GM20000 (cell line): ENCODE results near the gene GSG1L.

Source experiments
- DNase-seq: peaks from one replicate; pipeline ENCODE4 v3.0.0; 2012; ENCODE audit warnings: low spot score
- TF ChIP-seq, protein P1 (sequence below): IDR thresholded peaks from 2 replicates; pipeline ENCODE4 v1.5.1; 2012; ENCODE audit warnings: mild to moderate bottlenecking, control low read depth; ENCODE audit errors: extremely low read depth, missing control alignments

GSG1L gene

DNA sequence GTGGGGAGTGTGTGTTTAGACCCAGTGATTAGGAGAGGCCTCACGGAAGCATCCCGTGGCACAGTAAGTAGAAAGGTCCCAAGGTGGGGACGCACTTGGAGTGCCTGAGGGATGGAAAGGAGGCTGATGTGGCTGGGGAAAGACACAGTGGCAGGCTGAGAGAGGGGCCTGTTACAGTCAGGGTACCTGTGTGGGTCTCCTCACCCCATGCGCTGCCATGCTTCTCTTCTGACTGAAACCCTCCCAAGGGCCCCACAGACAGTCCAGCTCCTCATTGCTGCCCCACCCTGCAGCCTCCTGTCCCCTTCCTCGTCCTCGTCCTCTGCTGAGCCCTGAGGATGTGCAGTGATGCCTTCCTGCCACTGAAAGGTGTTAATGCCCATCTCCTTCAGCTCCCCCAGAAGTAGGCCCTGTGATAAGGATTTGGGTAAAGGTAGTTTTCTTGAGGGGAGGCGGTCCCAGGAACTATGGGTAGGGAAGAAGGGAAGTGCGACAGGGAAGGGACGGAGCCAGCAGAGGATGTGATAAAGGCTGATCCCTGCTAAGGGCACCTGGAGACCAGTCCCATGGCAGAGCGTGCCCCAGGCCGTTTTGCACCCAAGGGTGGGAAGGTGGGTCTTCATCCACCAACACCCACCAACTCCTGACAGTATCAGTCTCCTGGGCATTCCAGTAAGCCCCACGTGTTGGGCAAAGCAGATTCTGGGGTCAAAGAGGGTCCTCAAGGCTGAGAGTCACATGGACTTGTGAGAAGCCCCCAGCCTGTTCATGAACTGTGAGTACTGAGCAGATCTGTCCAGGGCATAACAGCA, 237.2 kb downstream of the GSG1L start:
- no peak for DNase-seq
- TF ChIP-seq, protein P1, sequence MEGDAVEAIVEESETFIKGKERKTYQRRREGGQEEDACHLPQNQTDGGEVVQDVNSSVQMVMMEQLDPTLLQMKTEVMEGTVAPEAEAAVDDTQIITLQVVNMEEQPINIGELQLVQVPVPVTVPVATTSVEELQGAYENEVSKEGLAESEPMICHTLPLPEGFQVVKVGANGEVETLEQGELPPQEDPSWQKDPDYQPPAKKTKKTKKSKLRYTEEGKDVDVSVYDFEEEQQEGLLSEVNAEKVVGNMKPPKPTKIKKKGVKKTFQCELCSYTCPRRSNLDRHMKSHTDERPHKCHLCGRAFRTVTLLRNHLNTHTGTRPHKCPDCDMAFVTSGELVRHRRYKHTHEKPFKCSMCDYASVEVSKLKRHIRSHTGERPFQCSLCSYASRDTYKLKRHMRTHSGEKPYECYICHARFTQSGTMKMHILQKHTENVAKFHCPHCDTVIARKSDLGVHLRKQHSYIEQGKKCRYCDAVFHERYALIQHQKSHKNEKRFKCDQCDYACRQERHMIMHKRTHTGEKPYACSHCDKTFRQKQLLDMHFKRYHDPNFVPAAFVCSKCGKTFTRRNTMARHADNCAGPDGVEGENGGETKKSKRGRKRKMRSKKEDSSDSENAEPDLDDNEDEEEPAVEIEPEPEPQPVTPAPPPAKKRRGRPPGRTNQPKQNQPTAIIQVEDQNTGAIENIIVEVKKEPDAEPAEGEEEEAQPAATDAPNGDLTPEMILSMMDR, result no peak

DNA sequence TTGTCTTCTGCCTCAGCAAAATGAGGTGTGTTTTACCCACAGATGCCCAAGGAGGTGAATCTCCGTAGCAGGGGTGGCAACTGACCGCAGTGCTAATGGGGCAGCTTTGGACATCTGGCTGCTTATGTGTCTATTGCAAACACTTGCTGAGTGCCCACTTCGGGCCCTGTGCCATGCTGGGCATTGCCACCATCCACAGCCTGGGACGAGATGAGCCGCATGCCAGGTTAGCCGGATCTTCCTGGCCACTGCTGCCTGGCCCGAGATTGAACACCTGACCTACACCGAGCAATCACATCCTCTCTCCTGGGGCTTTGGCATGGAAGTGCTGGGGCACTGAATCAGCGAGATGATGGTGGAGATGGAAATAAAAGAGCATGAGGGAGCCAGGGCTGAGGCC, 238.7 kb downstream of the GSG1L start:
- DNase-seq, result no peak
- TF ChIP-seq, protein P1, result no peak

DNA sequence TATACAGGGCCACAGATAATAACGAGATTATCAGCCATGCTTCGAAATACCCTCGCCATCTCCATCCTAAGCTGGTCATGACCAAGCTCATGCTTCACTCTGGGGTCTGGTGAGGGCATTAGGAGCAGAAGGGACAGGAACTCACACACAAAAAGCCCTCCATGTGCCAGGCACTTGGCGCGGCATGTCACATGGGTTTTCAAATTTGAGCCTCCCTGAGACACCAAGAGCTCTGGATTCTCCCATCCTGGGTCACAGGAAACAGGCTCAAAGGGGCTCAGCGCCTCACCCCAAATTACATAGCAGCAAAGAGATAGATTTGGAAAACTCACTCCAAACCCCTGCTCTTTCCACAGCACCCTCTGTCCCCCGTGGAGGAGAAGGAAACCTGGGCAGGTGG, 239.5 kb downstream of the GSG1L start:
- DNase-seq, result no peak
- TF ChIP-seq, protein P1, result no peak

DNA sequence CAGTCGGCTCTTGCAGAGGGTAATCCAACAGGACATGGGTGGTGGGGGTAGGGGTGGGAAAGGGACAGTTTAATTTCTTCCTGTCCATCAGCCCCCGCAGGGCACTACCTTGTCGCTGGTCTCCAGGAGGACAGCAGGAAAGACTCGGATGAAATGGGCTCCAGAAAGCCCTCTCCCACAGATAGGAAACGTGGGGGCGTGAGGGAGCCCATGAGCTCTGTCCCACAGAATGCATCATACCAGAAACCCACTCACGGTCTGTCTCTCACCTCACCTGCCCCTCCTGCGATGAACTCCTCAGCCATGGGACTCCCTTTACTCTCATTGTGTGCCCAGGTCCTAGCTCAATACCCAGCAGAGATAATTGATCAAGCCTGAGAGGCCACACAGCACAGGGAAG, 240.1 kb downstream of the GSG1L start:
- no peak for DNase-seq
- TF ChIP-seq, protein P1, result no peak

DNA sequence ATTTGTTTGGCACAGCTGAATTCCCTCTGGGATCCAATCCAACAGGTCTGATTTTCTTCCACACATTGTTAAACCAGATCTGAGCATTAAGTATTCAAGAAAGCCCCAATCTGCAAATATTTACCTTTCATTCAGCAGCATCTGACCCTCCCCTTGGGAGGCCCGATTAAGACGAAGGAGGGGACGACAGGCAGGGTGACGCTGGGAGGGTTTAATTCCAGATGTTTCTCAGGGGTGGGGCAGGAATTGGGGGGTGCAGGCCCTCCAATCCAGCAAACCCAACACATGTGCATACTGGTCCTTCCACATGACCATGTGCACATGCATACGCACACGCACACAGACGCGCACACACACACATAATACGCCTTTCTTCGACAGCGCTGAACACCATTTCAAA, 240.5 kb downstream of the GSG1L start:
- no peak for DNase-seq
- TF ChIP-seq, protein P1, result no peak

DNA sequence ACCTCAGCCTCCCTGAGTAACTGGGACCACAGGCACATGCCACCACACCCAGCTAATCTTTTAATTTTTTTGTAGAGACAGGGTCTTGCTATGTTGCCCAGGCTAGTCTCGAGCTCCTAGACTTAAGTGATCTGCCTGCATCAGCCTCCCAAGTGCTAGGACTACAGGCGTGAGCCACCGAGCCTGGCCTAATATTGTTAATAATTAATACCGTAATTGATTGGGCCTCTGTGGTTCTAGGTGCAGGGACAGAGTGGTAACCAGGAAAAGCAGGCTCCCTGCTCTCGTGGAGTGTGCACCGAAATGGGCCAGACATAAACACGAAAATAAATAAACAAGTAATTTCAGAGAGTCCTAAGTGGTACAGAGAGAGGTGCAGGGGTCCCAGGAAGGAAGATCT, 241.0 kb downstream of the GSG1L start:
- DNase-seq, result no peak
- TF ChIP-seq, protein P1, result no peak

DNA sequence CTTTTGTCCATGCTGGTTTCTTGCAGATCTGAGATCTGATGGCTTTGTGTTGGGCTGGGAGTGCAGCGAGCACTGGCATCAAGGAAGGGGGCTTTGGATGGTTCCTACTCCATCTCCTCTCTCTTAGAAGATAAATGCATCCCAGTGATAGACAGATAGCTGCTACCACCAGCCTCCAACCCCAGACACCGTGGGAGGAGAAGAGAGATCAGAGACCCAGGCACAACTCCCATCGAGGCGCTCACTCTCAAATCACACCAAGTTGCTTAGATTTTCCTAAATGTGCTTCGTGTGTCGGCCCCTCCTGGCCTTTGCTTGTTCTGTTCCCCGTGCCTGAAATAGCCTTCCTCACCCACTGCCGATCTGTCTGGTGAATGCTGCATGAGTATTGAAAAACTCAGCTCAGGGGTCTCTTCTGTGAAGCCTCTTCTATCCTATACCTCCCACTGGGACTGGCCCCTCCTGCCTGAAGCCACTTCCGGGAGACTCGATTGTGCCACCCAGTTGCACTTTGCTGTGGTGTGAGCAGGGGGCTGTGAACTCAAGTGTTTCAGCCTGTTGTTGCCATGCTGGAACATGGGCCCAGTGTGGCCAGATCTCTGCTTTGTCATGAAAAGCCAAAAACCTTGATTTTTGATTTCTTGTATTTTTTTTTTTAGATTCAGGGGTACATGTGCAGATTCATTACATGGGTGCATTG, 242.7 kb downstream of the GSG1L start:
- TF ChIP-seq, protein P1, result no peak

More for the DNA sequence above, 242.7 kb downstream of the GSG1L start:
- DNase-seq, result no peak
